HG03565 (cell line): ENCODE data around the gene COL3A1.

ENCODE experiments used
- ATAC-seq: cut with Tn5 transposase; IDR thresholded peaks from one replicate; pipeline ENCODE4 v1.9.1; 2021; ENCODE audit warnings: mild to moderate bottlenecking, moderate library complexity; ENCODE audit not compliant: unreplicated experiment

The COL3A1 gene

DNA sequence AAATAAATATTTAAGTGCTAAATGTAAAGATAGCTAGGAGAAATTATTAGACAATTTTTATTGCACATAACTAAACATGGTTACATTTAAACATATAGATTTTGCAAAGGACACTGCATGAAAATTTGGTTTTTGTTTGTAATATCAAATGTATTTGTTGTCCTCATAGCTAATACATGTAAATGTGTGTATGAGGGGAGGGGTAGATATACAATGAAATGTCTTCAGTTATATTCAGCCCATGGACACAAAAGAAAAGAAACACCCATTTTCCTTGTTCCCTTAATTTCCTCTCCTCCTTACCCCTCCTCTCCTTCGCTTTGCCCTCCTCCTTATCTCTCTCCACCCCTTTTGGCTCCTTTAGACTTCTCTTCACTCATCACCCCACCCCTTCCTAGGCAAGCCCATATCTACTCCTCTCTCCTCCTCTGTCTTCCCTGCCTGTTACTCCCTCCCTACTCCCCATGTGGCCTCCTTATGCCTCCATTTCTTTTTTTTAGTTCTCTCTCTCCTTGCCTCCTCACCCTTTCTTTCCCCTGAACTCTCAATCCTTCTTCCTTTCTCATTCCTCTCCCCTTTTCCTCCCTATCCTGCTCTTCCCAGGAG is 1.4 kb downstream of the COL3A1 start:
- no peak for ATAC-seq

DNA sequence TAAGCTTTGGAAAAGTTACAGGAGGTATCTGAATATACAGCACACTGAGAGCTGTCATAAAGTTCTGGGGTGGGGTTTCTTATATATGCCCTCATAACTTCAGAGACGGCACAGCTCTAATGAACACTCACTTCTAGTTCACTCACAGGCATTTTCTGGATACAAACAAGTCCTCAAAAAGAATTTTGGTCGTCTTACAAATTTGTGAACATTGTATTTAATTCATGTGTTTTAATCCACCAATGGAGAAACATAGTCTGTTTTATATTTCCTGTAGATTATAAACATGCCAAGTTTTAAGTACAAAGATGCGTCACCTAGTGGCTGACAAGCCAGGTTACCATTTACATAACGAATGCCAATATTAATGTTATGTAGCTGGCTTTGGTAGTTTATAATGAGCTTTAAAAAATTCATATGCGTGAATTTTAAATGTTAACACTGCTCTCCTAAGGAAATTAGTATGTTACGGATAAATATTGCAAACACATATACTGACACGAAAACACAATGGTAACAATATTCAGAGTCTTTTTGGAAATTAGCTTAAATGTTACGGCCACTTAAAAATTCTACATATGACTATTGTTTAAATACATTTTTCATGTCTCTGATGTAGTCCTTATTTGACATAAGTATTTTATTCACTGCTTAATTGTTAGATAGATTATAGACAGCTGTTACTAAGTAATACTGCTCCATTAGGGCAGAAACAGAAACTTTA is 2.5 kb downstream of the COL3A1 start:
- ATAC-seq = no peak

DNA sequence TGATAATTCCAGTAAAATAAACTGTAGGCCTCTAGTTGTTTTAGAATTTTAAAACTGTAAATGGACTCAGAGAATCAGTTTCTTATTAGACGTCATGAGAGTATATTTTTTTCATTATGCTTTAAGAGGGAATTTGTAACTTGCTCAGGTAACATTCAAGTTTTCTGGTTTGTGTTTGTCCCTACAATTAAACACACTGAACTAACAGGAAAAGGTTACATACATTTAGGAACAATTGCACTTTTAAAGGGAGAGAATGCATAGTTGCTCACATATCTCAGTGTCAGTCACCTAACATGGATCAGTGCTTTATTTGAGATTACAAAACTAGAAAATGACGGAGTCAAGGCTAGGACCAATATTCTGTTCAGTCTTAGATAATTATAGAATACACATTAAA is 3.1 kb downstream of the COL3A1 start:
- no peak for ATAC-seq

DNA sequence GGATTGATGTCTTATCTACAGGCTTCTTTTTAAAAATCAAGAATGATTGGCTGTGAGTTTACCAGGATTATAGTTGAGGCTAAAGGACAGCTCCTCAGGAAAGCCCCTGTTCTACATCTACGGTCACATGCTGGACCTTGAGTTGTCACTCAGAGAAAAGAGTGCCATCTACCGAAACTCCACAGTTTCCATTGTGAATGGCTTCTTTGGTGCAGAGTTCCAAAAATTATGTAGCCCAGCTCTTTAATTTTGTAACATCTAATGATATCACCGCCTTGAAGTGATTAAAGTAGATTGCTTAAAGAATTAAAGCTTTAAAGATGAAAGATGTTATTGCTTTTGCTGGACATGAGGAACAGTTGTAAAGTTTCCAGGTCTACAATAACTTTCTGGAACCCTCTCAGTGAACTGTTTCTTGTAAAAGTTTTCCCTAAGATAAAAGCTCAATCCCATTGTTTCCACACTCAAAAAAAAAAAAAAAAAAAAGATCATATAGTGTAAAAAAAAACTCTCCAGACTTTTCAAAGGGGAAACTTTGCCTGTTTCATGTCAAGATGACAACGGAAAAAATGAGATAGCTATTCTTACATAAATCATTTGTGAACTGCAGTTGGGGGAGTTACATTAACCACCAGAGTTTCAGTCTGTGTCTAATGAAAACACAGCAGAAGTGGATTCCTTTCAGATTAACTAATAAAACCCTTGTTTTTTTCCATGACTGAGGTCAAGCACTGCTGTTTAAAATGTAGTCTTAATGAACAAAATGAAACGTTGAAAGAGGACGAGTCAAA is 4.3 kb downstream of the COL3A1 start:
- ATAC-seq = peak; percentile 76

DNA sequence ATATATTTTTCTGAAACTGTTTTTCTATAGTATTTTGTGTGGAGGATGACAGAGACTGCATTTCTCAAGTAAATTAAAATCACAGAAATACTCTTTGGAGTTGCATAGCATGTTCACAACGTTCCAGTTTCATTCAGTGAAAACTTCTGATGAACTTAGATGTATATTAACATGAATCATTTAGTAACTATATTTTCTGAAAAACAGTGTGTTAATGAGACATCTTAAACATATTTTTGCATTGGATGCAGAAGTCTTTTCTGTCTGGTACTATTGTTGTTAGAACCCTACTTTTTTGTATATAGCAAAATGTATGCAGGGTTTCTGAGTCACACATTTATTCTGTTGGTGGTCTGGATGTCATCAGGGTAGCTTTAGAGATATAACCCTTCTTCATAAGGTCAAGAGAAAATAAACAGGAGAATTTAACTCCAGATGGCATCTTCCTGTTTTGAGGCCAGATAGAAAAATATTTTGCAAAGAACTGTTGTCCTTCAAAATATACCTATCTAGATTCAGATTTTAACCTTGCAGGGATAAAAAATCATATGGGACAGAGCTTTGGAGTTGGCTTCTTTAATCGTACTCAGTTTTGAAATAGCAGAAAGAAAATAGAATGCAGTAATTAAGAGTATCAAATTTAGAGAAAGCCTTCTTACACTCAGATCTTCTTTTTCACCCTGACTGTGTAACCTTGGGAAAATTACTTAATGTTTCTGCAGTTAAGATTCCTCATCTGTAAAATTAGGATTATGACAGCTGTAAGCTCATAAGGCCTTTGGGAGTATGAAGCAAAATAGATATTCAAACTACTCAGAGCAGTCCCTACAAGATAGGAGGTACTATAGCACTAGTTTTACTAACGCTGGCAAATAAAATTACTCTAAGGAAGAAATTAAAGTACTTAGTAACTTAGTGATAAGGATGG is 5.3 kb downstream of the COL3A1 start:
- ATAC-seq = peak; percentile 9

DNA sequence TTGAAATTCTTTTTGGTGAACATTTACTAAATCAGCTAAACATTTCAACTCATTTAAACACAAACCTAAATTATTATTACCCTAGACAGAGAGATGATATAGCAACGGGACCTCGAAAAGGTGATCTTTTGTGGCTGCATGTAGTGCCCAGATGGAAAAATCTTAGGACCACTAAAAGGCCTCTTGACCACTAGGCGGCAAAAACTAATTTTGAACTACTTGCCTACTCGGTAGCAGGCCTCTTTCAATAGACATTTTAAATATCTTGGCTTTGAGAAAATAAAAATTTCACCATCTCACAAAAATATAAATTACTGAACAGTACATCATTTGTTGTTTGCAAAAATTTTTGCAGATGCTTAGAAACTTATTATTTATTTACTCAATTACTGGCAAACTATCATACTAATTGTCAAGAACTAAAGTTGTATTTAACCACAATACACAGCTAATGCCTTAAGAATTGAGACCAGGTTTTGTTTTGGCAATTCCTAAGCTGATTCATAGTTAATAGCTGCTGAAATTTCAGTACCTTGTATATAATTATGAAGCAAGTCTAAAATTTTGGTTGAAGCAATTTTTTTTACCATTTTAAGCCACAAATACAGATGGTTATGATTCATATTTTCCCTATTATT is 9.4 kb downstream of the COL3A1 start:
- ATAC-seq = no peak

DNA sequence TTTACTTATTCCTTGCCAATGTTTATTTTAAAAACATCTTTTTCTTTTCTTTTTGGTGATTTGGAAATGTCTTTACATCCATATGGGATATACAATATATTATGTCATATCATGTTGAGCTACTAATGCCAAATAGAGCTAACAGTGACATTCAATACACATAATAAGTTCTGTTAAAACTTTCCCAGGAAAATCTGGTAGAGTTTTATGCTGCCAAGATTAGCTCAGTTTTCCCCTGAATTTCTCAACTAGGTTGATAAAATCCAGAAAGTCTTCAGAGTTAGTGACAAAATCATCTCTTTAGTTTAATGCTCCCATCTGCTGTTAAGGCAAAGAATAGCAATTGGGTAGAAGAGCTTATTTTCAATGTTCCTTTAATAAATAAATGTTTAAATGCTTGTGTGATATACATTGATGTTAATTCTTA is 9.9 kb downstream of the COL3A1 start:
- no peak for ATAC-seq

DNA sequence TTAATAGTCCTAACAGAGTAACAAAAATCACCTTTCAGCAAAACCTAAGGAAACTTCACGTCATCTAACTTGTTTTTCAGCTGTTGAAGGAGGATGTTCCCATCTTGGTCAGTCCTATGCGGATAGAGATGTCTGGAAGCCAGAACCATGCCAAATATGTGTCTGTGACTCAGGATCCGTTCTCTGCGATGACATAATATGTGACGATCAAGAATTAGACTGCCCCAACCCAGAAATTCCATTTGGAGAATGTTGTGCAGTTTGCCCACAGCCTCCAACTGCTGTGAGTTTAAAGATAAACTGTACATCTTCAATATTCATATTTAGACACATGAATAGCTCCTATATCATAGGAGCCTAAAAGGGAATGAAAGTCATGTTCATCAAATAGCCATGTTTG is 10.5 kb downstream of the COL3A1 start:
- no peak for ATAC-seq

DNA sequence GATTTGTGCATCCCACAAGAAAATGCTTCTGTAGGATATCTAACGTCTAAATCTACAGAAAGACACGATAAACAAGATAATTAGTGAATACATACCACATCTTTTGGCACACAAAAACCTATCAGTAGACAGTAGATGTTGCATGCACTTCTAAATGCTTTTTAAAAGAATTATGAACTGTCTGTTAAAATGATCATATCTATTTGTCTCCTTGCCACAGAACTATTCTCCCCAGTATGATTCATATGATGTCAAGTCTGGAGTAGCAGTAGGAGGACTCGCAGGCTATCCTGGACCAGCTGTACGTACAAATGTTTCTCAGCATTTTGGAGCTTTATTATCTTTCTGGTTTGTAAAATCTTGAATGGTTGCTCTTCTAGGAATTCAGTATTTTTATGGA is 12.7 kb downstream of the COL3A1 start:
- no peak for ATAC-seq

DNA sequence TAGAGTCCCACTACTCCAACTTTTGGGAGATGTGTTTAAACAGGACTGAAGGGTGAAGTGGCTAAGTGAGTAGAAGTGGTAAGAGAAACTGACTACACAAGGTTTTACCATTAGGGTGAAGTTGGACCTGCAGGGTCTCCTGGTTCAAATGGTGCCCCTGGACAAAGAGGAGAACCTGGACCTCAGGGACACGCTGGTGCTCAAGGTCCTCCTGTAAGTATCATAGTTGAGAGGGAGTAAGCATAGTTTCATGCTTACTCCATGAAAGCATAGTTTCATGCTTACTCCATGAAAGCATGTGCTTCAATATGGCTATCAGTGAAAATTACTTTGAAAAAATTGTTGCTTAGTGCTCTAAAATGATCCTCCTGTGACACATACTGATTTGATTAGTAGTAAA is 19.1 kb downstream of the COL3A1 start:
- no peak for ATAC-seq

DNA sequence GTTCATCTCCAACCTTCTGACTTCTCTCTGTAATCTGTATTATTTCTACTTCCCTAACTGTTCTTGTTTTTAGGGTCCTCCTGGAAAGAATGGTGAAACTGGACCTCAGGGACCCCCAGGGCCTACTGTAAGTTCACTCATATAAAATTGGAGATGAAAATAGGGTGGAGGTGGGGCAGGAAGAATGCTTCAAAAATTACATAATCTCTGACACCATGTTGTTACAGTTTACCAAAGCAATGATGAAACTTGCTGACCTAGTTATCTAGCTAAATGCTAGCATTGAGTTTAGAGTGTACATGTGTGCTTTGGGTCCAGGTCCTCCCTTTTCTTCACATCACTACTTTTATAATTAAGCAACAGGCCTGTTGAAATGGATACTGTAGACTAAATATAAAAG is 23.1 kb downstream of the COL3A1 start:
- ATAC-seq = no peak

DNA sequence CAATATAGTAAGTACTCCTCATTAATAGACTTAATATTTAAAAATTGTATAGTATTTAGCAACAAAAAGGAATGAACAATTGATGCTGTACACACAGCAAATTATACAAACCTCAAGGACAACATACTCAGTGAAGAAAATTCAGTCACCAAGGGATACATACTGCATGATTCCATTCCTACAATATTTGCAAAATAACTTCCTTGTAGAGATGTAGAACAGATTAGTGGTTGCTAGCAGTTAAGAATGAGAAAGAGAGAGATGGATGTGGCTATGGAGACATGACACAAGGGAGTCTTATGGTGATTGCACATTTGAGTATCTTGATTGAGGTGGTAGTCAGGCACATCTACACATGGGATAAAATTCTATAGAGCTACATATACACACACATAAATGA is 26.0 kb downstream of the COL3A1 start:
- no peak for ATAC-seq

DNA sequence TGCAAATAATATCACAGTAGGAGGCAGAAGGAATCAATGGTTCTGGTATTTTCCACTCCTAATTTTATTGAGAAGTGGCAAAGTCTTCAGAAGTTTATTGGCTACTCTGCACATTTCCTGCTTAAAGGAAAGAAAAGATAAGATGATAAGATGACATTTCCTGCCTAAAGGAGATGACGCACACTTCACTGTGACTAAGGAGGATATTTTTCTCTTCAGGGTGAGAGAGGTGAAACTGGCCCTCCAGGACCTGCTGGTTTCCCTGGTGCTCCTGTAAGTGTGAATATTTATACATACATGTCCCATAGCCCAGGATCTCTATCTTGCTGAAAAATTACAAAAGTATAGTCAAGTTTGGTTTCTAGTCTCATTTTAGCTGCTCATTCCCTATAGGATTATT is 27.9 kb downstream of the COL3A1 start:
- no peak for ATAC-seq

DNA sequence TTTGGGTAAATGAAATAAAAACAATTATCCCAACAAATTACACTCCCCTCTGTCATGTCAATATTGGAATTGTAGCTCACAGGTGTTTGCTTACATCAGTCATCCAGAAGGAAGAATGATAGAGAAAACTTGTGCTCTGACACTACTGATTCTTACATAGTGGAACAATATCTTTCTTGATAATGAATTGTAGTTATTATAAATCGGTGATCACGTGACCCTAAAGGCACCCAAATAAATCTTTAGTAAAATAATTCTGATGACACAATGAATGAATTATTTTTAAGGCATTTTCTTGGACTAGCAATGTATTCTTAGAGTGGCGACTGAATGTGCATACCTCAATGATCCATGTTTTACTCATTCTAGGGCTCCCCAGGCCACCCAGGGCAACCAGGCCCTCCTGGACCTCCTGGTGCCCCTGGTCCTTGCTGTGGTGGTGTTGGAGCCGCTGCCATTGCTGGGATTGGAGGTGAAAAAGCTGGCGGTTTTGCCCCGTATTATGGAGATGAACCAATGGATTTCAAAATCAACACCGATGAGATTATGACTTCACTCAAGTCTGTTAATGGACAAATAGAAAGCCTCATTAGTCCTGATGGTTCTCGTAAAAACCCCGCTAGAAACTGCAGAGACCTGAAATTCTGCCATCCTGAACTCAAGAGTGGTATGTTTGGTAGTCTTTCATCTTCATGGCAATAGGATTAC is 34.5 kb downstream of the COL3A1 start:
- ATAC-seq = no peak

DNA sequence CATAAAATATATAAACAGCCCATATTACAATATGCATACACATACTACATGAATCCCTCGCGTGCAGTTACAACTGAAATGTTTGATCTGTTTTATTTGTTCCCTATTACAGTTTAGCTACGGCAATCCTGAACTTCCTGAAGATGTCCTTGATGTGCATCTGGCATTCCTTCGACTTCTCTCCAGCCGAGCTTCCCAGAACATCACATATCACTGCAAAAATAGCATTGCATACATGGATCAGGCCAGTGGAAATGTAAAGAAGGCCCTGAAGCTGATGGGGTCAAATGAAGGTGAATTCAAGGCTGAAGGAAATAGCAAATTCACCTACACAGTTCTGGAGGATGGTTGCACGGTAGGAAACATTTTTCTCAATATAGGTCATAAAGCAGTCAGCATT is 36.4 kb downstream of the COL3A1 start:
- ATAC-seq = no peak

DNA sequence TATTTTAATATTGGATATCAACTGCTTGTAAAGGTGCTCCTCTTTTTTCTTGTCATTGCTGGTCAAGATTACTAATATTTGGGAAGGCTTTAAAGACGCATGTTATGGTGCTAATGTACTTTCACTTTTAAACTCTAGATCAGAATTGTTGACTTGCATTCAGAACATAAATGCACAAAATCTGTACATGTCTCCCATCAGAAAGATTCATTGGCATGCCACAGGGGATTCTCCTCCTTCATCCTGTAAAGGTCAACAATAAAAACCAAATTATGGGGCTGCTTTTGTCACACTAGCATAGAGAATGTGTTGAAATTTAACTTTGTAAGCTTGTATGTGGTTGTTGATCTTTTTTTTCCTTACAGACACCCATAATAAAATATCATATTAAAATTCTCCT is 38.2 kb downstream of the COL3A1 start:
- no peak for ATAC-seq

DNA sequence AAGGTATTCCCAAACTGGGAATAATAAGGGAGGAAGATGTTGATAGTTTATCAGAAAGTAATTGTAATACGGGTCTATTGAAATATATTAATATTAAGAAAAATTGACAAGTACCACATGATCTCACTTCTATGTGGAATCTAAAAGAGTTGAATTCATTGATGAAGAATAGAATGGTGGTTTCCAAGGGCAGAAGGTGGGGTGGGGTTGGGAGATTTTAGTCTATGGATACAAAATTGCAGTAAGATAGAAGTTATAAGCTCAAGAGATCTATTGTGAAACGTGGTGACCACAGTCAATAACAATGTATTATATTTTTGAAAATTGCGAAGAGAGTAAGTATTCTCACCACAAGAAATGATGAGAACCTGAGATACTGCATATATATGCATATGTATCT is 38.9 kb downstream of the COL3A1 start:
- ATAC-seq = no peak

DNA sequence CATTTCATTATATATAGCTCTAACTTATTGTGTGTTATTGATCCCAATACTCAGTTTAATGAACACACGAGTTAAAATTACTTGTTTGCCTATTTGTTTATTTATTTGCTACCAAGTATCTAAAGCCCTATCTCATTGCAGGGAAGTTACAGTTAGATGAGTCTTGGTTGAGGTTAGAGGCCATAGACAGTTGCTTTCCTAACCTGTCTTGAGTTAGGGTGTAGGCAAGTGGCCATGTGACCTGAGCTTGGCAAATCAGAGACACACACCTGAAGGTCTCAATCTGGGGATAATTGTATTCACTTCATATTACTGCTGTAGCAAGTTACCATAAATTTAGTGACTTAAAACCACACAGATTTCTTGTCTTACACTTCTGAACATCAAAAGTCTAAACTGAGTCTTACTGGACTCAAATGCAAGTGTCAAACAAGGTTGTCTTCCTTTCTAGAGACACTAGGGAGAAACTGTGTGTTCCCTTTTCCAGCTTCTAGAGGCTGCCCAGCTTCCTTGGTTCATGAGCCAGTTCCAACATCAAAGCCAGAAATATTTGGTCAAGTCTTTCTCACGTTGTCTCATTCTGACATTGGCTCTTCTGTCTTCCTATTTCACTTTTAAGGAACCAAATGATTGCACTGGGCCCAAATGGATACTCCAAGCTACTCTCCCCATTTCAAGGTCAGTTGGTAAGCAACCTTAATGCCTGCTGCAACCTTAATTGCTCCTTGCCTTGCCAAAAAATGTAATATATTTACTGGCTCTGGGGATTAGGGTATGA is 39.7 kb downstream of the COL3A1 start:
- ATAC-seq = no peak

DNA sequence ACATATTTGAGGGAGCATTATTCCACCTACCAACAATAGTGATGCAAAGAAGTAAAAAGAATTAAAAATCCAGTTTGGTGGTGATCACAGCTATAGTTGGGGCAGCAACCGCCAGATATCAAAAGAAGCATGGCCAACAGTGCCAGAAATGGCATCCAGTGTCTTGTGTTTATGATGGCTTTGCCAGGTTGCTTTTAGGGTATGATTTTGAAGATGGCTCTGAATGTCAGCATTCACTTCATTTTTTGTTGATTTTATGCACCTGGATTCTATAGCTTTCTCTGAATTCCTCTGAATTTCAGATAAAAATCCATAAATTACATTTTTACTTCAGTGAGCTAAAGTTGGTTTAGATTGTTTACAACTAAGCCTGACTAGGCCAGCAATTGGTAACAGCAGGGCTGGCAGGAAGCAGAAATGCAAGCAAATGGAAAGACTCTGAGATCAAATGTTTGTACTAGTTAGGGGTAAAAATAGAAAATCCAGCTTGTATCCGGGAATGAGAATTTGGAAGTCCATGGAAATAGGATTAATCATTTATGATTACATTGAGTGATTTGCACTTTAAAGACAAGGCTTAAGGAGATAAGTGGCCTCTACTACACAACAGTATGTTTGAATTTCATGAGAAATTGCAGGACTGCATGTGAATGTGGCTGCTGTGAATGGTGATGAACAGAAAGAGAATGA is 40.4 kb downstream of the COL3A1 start:
- no peak for ATAC-seq
